HG03097 (cell line): Measurements from ENCODE around the gene GRAMD1B.

Source experiments
- ATAC-seq: cut with Tn5 transposase; IDR thresholded peaks from one replicate; pipeline ENCODE4 v1.9.1; 2021; ENCODE audit not compliant: unreplicated experiment, low FRiP score

GRAMD1B gene

GRCh38 chr11:123659965-123660364, 229.9 kb downstream of the GRAMD1B start:
- peak; percentile 97 for ATAC-seq

- ATAC-seq: no peak
Observed at GRCh38 chr11:123665306-123665705, 235.2 kb downstream of the GRAMD1B start.

DNA sequence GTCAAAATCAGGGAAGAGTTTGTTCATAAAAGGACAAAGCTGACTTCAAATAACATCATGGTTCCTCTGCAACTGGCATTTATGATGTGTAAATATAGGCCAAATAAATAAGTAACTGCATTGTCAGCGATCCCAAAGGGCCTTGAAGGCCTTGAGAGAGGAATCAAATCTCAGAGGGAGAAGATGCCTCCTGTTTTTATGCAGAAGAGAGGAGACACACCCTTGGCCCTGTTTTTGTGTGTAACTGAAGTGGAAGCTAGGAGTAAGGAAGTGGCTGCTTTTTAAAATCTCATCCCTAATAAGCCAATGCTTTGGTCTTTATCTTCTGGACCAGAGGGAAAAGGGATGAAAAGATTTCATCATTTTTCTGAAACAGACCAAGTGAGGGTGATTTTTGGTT, 240.0 kb downstream of the GRAMD1B start:
- ATAC-seq: no peak

DNA sequence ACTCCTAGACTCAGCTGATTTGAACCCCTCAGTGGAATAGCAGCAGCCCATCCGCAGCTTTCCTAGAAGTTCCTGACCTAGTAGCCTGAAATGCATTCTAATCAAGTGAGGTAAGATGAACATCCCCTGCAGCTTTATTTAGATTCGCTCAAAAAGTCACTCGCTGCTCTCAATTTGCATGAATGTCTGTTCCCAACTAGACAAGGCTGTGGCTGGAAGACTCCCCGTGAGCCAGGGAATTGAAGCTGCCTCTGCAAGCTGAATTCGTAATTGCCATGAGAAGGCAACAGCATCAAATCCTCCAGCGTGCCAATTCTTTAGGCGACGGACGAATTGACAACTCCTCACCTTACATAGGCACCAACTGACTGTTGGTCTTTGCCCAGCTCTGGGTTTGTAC, 241.5 kb downstream of the GRAMD1B start:
- no peak for ATAC-seq

GRCh38 chr11:123672568-123672967, 242.5 kb downstream of the GRAMD1B start:
- no peak for ATAC-seq

GRCh38 chr11:123674297-123674696, 244.2 kb downstream of the GRAMD1B start:
- ATAC-seq: no peak
